Limb (tissue), 2 donors: ENCODE results near the gene MMUT.
"Not testable (repeated sequence)": the region's sequence is repeated elsewhere in the genome, so short reads cannot be mapped to it uniquely, and the experiment has no call there.

Experiments
- DNase-seq, 2 donors: peaks; one replicate each; pipeline ENCODE4 v3.0.0-alpha.2; 2016; ENCODE audit errors: extremely low spot score in 2 of 2

MMUT gene

GRCh38 chr6:49423817-49424216, 39.2 kb downstream of the MMUT start:
- peak in 1 of 2 donors; percentile 8 for DNase-seq

DNA sequence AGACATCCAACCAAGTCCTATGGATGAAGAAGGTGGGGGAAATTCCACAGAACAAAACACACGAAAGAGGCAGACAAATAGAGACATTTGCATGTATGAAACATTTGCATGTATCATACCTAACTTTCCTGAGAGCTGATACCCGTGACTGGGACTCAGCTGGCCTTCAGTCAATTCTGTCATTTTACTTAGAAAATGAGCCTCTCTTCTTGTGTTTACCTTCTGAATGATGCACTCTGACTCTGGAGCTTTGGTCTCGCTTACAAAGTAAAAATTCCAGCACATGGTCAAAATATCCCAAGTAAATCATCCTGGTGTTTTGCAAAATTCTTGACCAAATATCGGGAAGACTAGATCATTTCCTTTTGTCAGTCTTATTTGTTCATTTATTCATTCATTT, 46.9 kb downstream of the MMUT start:
- DNase-seq: no peak

DNA sequence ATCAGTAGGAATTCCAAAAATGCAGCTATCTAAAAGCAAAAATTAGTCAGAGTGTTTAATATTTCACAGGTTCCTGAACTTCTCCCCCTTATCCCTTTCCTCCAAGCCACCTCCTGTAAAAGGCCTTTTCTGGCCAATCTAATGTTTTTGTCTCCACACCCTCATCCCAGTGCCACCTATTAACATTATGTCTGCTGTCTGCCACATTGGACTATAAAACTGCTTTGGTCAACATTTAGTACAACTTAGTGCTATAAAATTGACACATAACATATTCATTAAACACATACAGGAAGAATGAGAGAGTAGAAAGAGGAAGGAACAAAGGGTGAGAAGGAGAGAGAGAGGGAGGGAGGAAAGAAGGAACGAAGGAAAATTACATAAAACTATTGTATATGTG, 47.7 kb downstream of the MMUT start:
- peak in 1 of 2 donors; percentile 5 for DNase-seq

GRCh38 chr6:49410564-49410963, 52.5 kb downstream of the MMUT start:
- DNase-seq: no peak

GRCh38 chr6:49409951-49410542, 53.0 kb downstream of the MMUT start:
- peak; percentile 79 to 82 for DNase-seq

- DNase-seq: no peak
Measured at GRCh38 chr6:49406250-49406970, 56.6 kb downstream of the MMUT start.

GRCh38 chr6:49401063-49401462, 62.0 kb downstream of the MMUT start:
- no peak for DNase-seq

GRCh38 chr6:49386667-49387508, 76.2 kb downstream of the MMUT start:
- DNase-seq: not testable (repeated sequence)

- DNase-seq: no peak
Measured at GRCh38 chr6:49384904-49385303, 78.1 kb downstream of the MMUT start.
